ENCODE measurements around the gene FRMD5.

FRMD5 gene

DNA sequence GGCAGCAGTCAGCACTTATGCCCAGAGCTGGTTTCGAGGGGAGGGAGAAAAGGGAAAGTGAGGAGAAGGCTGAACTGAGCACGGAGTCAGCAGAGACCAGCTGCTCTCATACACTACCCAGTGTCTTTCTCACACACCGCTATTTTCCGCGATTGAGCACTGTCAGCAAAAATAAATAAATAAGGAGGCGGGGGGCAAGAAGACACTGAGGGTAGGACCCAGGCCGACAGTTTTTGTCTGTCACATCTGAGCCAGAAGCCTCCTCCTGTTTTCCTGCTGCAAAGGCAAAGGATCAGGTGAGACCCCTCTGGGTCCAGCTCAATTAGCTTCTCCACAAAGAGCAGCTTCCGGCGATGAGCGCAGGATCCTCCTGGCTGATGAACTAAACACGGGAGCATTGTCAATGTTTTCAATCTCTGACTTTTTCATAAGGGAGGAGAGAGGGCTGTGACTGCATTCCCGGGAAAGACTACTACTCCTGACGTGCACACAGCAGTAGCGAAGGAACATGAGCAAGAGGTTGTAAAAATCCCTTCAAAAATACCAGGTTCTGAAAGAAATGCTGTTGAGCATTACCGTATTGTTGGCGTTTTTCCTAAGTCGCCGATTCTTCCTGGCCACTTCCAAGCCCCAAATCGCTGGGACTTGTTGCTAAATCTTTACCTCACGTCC lies 1.3 kb downstream of the FRMD5 start:
- peaks cover 21% of the 10 kb centered on the region for H3K4me1 Mint-ChIP-seq
- H3K27me3 Mint-ChIP-seq = peaks cover 55% of the 10 kb centered on the region
- no peaks in the 10 kb centered on the region for H3K36me3 Mint-ChIP-seq (ENCODE audit: low read depth)
- no peak for ATAC-seq
- DNase-seq = no peak
- peak overlapping the region; percentile 66 for H3K4me3 Mint-ChIP-seq
- no peaks in the 10 kb centered on the region for H3K9me3 Mint-ChIP-seq
- no peak overlapping the region for H3K27ac Mint-ChIP-seq

DNA sequence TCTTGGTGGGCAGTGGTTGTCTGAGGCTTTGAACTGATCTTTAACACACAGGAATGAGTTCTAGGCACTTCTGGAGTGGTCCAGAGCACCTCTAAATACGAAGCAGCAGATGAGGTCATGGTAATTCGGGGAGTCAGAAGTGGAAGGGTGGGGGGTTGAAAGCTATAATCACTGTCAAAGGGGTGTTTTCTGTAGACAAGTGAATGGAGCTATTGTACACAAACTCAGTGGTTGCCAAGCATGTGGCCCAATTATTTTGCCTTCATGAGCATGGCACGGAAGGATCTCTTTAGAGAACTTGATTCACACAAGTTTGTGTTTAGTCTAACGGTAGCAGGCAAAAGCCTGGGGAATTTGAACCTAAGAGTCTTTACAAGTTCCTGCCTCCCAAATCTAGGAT lies 6.3 kb downstream of the FRMD5 start:
- H3K9me3 Mint-ChIP-seq = no peaks in the 10 kb centered on the region
- ATAC-seq = no peak
- H3K27ac Mint-ChIP-seq = no peak overlapping the region
- H3K36me3 Mint-ChIP-seq (ENCODE audit: low read depth) = no peaks in the 10 kb centered on the region
- H3K4me3 Mint-ChIP-seq = no peak overlapping the region
- peaks cover 32% of the 10 kb centered on the region for H3K27me3 Mint-ChIP-seq
- H3K4me1 Mint-ChIP-seq = peaks cover 6% of the 10 kb centered on the region
- DNase-seq = no peak

DNA sequence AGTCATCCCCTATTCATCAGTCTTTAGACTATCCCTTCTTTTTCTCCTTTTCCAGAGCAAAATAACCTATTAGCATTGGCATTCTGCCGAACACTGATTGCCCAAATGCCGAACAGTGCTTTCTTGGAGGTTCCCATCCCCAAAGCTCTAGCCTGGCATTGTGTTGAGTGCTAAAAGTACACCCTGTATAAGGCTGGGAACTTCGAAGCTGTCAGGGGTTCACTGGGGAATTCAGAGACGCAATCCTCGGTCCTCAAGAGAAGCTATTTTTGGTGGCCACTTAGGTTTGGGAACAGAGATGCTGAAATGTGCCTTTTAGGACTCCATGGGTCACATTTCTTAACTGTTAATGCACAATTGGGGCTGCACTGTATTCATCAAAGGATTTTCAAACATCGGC lies 8.4 kb downstream of the FRMD5 start:
- Mint-ChIP-seq H3K4me3 (no peak overlapping the region), H3K27me3 (peaks cover 18% of the 10 kb centered on the region), H3K4me1 (no peaks in the 10 kb centered on the region), H3K9me3 (no peaks in the 10 kb centered on the region), H3K36me3 (ENCODE audit: low read depth) (no peaks in the 10 kb centered on the region), H3K27ac (no peak overlapping the region)
- DNase-seq = no peak
- ATAC-seq = no peak

DNA sequence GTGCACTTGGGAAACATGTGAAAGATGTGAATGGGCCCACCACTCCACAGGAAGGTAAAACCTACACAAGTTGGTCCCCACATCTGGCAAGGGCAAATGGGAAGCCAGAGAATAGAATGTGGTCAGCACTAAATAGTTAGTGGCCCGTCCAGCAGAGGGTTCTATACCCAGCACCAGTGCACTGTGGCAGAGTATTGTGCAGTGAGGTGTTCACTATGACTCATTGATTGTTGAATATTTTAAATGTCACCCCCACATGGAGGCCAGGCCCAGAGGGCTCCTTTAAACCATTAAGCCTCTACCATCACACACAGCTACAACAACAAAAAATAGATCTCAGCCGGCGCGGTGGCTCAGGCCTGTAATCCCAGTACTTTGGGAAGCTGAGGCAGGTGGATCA lies 11.7 kb downstream of the FRMD5 start:
- DNase-seq (no peak), ATAC-seq (no peak)
- Mint-ChIP-seq H3K4me3 (no peak overlapping the region), H3K36me3 (ENCODE audit: low read depth) (no peaks in the 10 kb centered on the region), H3K4me1 (no peaks in the 10 kb centered on the region), H3K27ac (no peak overlapping the region), H3K9me3 (no peaks in the 10 kb centered on the region), H3K27me3 (peaks cover 6% of the 10 kb centered on the region)

DNA sequence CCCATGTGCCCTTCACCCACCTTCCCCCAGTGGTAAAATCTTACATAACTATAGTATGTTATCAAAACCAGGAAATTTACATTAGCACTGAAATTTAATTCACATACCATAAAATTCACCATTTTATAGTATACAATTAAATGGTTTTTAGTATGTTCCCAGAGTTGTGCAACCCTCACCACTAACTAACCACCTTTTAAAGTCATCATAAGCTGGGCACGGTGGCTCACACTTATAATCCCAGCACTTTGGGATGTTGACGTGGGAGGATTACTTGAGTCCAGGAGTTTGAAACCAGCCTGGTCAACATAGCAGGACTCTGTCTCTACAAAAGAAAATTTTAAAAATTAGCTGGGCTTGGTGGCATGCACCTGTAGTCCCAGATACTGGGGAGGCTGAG lies 13.7 kb downstream of the FRMD5 start:
- H3K36me3 Mint-ChIP-seq (ENCODE audit: low read depth) = no peaks in the 10 kb centered on the region
- no peaks in the 10 kb centered on the region for H3K4me1 Mint-ChIP-seq
- H3K27me3 Mint-ChIP-seq = peaks cover 13% of the 10 kb centered on the region
- DNase-seq (no peak), ATAC-seq (no peak)
- H3K27ac Mint-ChIP-seq = no peak overlapping the region
- no peak overlapping the region for H3K4me3 Mint-ChIP-seq
- no peaks in the 10 kb centered on the region for H3K9me3 Mint-ChIP-seq

DNA sequence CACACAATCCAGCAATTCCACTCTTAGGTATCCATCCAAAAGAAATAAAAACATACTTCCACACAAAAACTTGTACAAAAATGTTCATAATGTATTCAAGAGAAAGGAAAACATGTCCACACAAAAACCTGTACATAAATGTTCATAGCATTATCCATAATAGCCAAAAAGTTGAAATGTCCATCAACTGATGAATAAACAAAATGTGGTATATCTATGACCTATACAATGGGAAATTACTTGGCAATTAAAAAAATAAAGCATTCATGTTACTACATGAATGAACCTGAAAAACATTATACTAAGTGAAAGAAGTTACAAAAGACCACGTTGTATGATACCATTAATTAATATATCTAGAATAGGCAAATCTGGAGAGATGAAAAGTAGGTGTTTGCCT lies 17.9 kb downstream of the FRMD5 start:
- ATAC-seq = no peak
- H3K4me3 Mint-ChIP-seq = no peak overlapping the region
- H3K4me1 Mint-ChIP-seq = no peaks in the 10 kb centered on the region
- no peaks in the 10 kb centered on the region for H3K36me3 Mint-ChIP-seq (ENCODE audit: low read depth)
- DNase-seq = no peak
- peaks cover 20% of the 10 kb centered on the region for H3K27me3 Mint-ChIP-seq
- no peaks in the 10 kb centered on the region for H3K9me3 Mint-ChIP-seq
- H3K27ac Mint-ChIP-seq = no peak overlapping the region

DNA sequence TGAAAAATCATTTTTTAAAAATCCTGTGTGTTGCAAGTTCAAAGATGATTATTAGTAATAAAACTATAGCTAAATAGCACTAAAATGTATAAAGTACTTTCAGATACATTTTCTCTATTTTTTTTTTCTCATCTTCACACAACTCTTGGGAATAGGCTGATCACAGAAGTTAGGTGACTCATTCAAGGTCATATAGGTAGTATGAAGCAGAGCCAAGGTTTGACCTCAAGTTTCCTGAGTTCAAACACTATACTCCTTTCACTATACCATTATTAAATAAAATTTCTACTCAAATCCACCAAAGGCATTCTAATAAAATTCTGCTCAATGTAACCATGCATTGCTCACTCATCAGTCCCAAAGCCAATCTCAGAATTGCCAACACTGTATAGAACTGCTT lies 21.3 kb downstream of the FRMD5 start:
- no peak for DNase-seq
- no peaks in the 10 kb centered on the region for H3K9me3 Mint-ChIP-seq
- ATAC-seq = no peak
- H3K36me3 Mint-ChIP-seq (ENCODE audit: low read depth) = no peaks in the 10 kb centered on the region
- H3K27me3 Mint-ChIP-seq = peaks cover 28% of the 10 kb centered on the region
- H3K27ac Mint-ChIP-seq = no peak overlapping the region
- H3K4me1 Mint-ChIP-seq = no peaks in the 10 kb centered on the region
- H3K4me3 Mint-ChIP-seq = no peak overlapping the region

DNA sequence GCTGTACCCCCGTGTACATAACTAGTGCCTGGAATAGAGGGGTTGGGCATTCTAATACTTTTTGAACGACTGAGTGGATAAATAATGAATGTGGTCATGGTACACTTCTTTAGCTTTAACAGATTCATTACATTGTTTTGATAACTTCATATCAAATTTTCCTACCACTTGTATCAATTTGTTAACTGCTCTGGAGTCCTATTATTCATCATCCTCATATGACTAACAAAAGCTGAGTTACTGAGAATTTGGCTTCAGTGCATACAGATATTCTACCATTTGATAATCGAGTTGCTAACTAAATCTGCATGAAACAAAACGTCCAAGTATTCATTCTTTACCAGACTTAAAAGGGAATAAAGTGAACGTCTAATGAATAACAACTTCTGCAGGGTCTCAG lies 31.7 kb downstream of the FRMD5 start:
- H3K4me3 Mint-ChIP-seq = no peak overlapping the region
- no peaks in the 10 kb centered on the region for H3K9me3 Mint-ChIP-seq
- H3K36me3 Mint-ChIP-seq (ENCODE audit: low read depth) = no peaks in the 10 kb centered on the region
- peaks cover 14% of the 10 kb centered on the region for H3K27me3 Mint-ChIP-seq
- no peak overlapping the region for H3K27ac Mint-ChIP-seq
- DNase-seq (no peak), ATAC-seq (no peak)
- H3K4me1 Mint-ChIP-seq = no peaks in the 10 kb centered on the region

DNA sequence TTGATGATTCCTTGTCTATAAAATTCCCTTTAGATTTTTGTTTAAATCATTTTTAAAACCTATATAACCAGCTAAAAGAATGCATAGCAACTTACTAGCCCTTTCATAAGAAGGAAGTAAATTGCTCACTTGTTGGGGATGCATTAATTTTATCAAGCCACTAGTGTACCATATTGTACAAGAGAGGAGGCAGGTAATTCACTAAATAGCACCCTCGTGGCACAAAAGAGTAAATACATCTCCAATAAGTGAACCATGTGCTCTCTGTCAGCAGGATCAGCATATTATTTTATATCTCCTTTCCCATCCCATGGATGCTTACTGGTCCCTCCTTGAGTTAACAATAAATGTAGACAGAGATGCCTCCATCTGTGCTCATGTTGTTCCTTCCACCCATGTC lies 34.3 kb downstream of the FRMD5 start:
- H3K36me3 Mint-ChIP-seq (ENCODE audit: low read depth) = no peaks in the 10 kb centered on the region
- peaks cover 23% of the 10 kb centered on the region for H3K27me3 Mint-ChIP-seq
- ATAC-seq (no peak), DNase-seq (no peak)
- H3K27ac Mint-ChIP-seq = no peak overlapping the region
- no peaks in the 10 kb centered on the region for H3K9me3 Mint-ChIP-seq
- no peaks in the 10 kb centered on the region for H3K4me1 Mint-ChIP-seq
- H3K4me3 Mint-ChIP-seq = no peak overlapping the region

DNA sequence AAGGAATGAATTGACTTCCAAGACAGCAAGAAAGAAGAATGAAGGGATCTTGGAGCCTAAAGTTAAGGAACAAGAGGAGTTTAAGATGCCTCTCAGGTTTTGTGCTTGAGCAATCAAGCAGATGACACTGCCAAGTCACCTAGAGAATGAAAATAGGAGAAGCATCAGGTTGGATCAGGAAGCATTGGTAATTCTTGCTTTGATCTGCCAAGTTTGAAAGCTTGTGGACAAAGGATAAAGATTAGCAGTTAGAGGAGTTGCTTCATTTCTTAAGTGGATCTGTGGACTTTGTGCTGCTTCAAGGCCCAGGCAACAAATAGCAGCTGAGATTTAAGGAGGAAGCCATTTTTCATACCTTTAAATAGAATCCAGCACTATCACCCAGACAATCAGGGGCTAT lies 35.6 kb downstream of the FRMD5 start:
- H3K27ac Mint-ChIP-seq = no peak overlapping the region
- ATAC-seq = no peak
- no peak overlapping the region for H3K4me3 Mint-ChIP-seq
- no peaks in the 10 kb centered on the region for H3K9me3 Mint-ChIP-seq
- DNase-seq = no peak
- no peaks in the 10 kb centered on the region for H3K36me3 Mint-ChIP-seq (ENCODE audit: low read depth)
- peaks cover 25% of the 10 kb centered on the region for H3K27me3 Mint-ChIP-seq
- no peaks in the 10 kb centered on the region for H3K4me1 Mint-ChIP-seq

DNA sequence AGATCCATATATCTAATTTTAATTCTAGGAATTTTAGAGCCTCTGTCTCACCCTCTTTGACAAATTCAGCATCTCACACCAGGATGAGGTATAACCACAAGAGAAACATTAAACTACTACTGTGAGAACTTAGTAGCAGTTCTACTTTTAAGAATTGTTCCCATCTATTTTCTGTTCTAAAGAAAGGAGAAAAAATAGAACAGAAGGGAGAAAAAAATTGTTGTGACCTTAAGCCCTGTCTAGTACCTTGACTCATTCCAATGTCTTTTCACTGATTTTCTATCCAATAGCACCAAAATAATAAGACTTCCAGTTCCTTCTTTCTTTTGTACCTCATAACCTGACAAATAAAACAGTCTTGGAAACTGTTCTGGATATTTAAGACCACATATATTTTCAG lies 37.0 kb downstream of the FRMD5 start:
- H3K4me3 Mint-ChIP-seq = no peak overlapping the region
- H3K9me3 Mint-ChIP-seq = no peaks in the 10 kb centered on the region
- H3K27me3 Mint-ChIP-seq = peaks cover 21% of the 10 kb centered on the region
- H3K27ac Mint-ChIP-seq = no peak overlapping the region
- H3K4me1 Mint-ChIP-seq = no peaks in the 10 kb centered on the region
- no peak for ATAC-seq
- no peak for DNase-seq
- no peaks in the 10 kb centered on the region for H3K36me3 Mint-ChIP-seq (ENCODE audit: low read depth)

DNA sequence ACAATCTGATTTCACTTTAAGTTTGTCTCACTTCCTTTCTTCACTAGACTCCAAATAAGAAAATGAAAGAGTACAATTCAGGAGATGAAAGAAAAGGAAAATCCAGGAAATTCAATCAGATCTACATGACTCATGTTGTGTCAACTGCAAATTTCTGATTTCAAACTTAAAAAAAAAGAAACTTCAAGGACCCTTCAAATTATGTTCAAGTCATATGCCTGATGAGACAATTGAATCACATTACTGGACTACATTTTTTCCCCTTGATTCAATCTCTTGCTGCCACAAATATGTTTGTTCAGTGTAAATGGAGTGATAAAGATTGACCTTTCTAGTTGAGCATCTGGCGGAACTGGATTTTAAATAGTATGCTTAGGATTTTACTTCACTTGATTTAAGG lies 37.4 kb downstream of the FRMD5 start:
- no peak overlapping the region for H3K4me3 Mint-ChIP-seq
- H3K36me3 Mint-ChIP-seq (ENCODE audit: low read depth) = no peaks in the 10 kb centered on the region
- no peaks in the 10 kb centered on the region for H3K4me1 Mint-ChIP-seq
- no peaks in the 10 kb centered on the region for H3K9me3 Mint-ChIP-seq
- H3K27me3 Mint-ChIP-seq = peaks cover 21% of the 10 kb centered on the region
- DNase-seq = no peak
- no peak for ATAC-seq
- no peak overlapping the region for H3K27ac Mint-ChIP-seq

DNA sequence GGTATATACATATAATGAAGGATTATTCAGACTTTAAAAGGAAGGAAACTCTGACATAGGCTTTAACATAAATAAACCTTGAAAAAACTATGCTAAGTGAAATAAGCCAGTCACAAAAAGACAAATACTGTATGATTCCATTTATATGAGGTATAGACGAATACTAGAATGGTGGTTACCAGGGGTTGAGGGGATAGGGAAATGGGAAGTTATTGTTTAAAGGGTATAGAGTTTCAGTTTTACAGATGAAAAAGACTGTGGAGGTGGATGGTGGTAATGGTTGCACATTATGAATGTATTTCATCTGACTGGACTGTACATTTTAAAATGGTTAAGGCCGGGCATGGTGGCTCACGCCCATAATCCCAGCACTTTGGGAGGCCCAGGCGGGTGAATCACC lies 41.7 kb downstream of the FRMD5 start:
- Mint-ChIP-seq H3K27me3 (peaks cover 17% of the 10 kb centered on the region), H3K27ac (no peak overlapping the region), H3K9me3 (no peaks in the 10 kb centered on the region), H3K4me1 (no peaks in the 10 kb centered on the region), H3K4me3 (no peak overlapping the region), H3K36me3 (ENCODE audit: low read depth) (no peaks in the 10 kb centered on the region)
- no peak for DNase-seq
- no peak for ATAC-seq

DNA sequence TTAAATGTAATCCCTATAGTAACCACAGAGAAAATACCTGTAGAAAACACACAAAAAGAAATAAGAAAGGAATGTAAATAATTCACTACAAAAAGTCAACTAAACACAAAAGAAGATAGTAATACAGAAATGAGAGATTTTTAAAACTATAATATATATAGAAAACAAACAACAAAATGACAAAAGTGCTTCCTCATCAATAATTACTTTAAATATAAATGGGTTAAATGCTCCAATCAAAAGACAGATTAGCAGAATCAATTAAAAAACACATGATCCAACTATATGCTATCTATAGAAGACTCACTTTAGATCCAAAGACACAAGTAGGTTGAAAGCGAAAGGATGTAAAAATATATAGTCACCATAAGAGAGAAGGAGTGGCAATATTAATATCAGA lies 45.8 kb downstream of the FRMD5 start:
- DNase-seq (no peak), ATAC-seq (no peak)
- peaks cover 16% of the 10 kb centered on the region for H3K27me3 Mint-ChIP-seq
- no peaks in the 10 kb centered on the region for H3K9me3 Mint-ChIP-seq
- no peak overlapping the region for H3K4me3 Mint-ChIP-seq
- H3K4me1 Mint-ChIP-seq = no peaks in the 10 kb centered on the region
- no peaks in the 10 kb centered on the region for H3K36me3 Mint-ChIP-seq (ENCODE audit: low read depth)
- H3K27ac Mint-ChIP-seq = no peak overlapping the region

DNA sequence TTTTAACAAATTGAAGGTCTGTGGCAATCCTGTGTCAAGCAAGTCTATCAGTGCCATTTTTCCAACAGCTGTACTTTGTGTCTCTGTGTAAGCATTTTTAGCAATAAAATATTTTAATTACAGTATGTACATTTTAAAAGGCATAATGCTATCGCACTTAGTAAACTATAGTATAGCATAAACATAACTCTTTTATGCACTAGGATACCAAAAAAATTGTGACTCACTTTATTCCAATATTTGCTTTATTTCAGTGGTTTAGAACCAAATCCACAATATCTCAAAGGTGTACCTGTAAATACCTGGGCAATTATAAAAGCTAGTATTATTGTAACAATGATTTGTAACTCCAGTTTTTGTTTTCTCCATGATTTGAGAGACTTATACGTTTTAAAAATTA lies 46.5 kb downstream of the FRMD5 start:
- H3K27ac Mint-ChIP-seq = no peak overlapping the region

DNA sequence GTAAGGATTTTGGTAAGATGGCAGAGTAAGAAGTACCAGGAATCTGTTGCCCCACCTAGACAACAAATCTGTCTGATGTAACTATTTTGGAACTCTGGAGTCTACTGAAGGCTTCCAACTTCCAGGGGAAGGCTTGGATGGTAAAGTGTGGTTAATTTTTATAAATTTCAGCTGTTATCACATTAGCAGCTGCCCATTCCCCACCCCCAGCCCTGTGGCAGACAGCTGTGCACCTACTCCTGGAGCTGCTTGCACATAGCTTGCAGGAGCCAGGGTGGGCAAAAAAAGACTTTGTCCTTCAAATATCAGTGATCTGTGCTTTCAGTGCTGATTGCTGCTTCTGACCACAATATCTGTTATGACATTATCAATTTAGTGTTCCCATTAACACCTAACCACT lies 47.4 kb downstream of the FRMD5 start:
- Mint-ChIP-seq H3K9me3 (no peaks in the 10 kb centered on the region), H3K36me3 (ENCODE audit: low read depth) (no peaks in the 10 kb centered on the region), H3K27me3 (peaks cover 11% of the 10 kb centered on the region), H3K4me1 (no peaks in the 10 kb centered on the region), H3K27ac (no peak overlapping the region), H3K4me3 (no peak overlapping the region)
- no peak for ATAC-seq
- no peak for DNase-seq

More for the DNA sequence above, 46.5 kb downstream of the FRMD5 start:
- no peak for ATAC-seq
- H3K4me3 Mint-ChIP-seq = no peak overlapping the region
- H3K9me3 Mint-ChIP-seq = no peaks in the 10 kb centered on the region
- H3K4me1 Mint-ChIP-seq = no peaks in the 10 kb centered on the region
- H3K36me3 Mint-ChIP-seq (ENCODE audit: low read depth) = no peaks in the 10 kb centered on the region
- no peak for DNase-seq
- peaks cover 16% of the 10 kb centered on the region for H3K27me3 Mint-ChIP-seq

Data from activated naive CD8-positive, alpha-beta T cell treated with anti-CD3 and anti-CD28 coated beads, Interleukin-2, amount 50 U/mL, for 24 hours (primary cell).